ENCODE measurements around the gene MS4A10. TPM values are rescaled to one million over a fixed set of nuclear protein-coding genes. Genes with fewer than 3 reads are reported as not detected.

The MS4A10 gene
- total and polyA plus RNA-seq, 4 donors, result not detected

- no peak for TF ChIP-seq CTCF (IDR thresholded peaks at IDR 0.05; ENCODE audit: control extremely low read depth, extremely low read depth)
- Histone ChIP-seq H3K27ac (ENCODE audit: low read depth in 1 of 2, low read length in 1 of 2) (no peak overlapping the region), H3K27me3 (ENCODE audit: control insufficient read depth in 3 of 3, insufficient read depth in 3 of 3, low read length in 2 of 3) (peaks cover 0 to 3% (median 0%) of the 10 kb centered on the region in 3 donors), H3K9me3 (ENCODE audit: control insufficient read depth in 4 of 4, insufficient read depth in 3 of 4, low read length in 3 of 4) (peaks cover 0 to 3% (median 0%) of the 10 kb centered on the region in 4 donors), H3K4me1 (ENCODE audit: control insufficient read depth in 5 of 5, insufficient read depth in 5 of 5, low read length in 5 of 5) (no peaks in the 10 kb centered on the region), H3K9ac (ENCODE audit: insufficient read depth in 1 of 2, low read length in 2 of 2) (no peak overlapping the region), H3K4me3 (no peak overlapping the region), H3K36me3 (ENCODE audit: control insufficient read depth in 4 of 4, insufficient read depth in 4 of 4, low read length in 4 of 4) (no peaks in the 10 kb centered on the region)
- WGBS, 2 donors, result 76 to 80% methylated on average over 7 of the region's 7 CpGs
- ATAC-seq (ENCODE audit: insufficient read depth, low FRiP score) (no peak), DNase-seq (no peak)
Observed at GRCh38 chr11:60781286-60781980, 3.7 kb upstream of the MS4A10 start.

- TF ChIP-seq CTCF (IDR thresholded peaks at IDR 0.05; ENCODE audit: control extremely low read depth, extremely low read depth), result no peak
- no peak for ATAC-seq (ENCODE audit: insufficient read depth, low FRiP score)
- WGBS, 2 donors, result 93 to 99% methylated on average over 4 of the region's 4 CpGs
- H3K36me3 ChIP-seq (ENCODE audit: control insufficient read depth in 4 of 4, insufficient read depth in 4 of 4, low read length in 4 of 4), result no peaks in the 10 kb centered on the region
- peaks cover 0 to 5% (median 0%) of the 10 kb centered on the region in 5 donors for H3K4me1 ChIP-seq (ENCODE audit: control insufficient read depth in 5 of 5, insufficient read depth in 5 of 5, low read length in 5 of 5)
- peaks cover 0 to 3% (median 0%) of the 10 kb centered on the region in 4 donors for H3K9me3 ChIP-seq (ENCODE audit: control insufficient read depth in 4 of 4, insufficient read depth in 3 of 4, low read length in 3 of 4)
- H3K9ac ChIP-seq (ENCODE audit: insufficient read depth in 1 of 2, low read length in 2 of 2), result no peak overlapping the region
- no peak overlapping the region for H3K27ac ChIP-seq (ENCODE audit: low read depth in 1 of 2, low read length in 1 of 2)
- H3K27me3 ChIP-seq (ENCODE audit: control insufficient read depth in 3 of 3, insufficient read depth in 3 of 3, low read length in 2 of 3), result peaks cover 0 to 3% (median 0%) of the 10 kb centered on the region in 3 donors
- no peak for DNase-seq
- H3K4me3 ChIP-seq, result no peak overlapping the region
Observed at GRCh38 chr11:60781981-60782316, 3.2 kb upstream of the MS4A10 start.

GRCh38 chr11:60782393-60783140 is 2.6 kb upstream of the MS4A10 start:
- no peak for ATAC-seq (ENCODE audit: insufficient read depth, low FRiP score)
- WGBS, 2 donors, result 87 to 88% methylated on average over 12 of the region's 12 CpGs
- peaks cover 0 to 3% (median 0%) of the 10 kb centered on the region in 4 donors for H3K9me3 ChIP-seq (ENCODE audit: control insufficient read depth in 4 of 4, insufficient read depth in 3 of 4, low read length in 3 of 4)
- no peak for TF ChIP-seq CTCF (IDR thresholded peaks at IDR 0.05; ENCODE audit: control extremely low read depth, extremely low read depth)
- peaks cover 0 to 3% (median 0%) of the 10 kb centered on the region in 3 donors for H3K27me3 ChIP-seq (ENCODE audit: control insufficient read depth in 3 of 3, insufficient read depth in 3 of 3, low read length in 2 of 3)
- DNase-seq, result no peak
- H3K36me3 ChIP-seq (ENCODE audit: control insufficient read depth in 4 of 4, insufficient read depth in 4 of 4, low read length in 4 of 4), result no peaks in the 10 kb centered on the region
- no peak overlapping the region for H3K9ac ChIP-seq (ENCODE audit: insufficient read depth in 1 of 2, low read length in 2 of 2)
- H3K4me1 ChIP-seq (ENCODE audit: control insufficient read depth in 5 of 5, insufficient read depth in 5 of 5, low read length in 5 of 5), result peaks cover 0 to 6% (median 0%) of the 10 kb centered on the region in 5 donors
- no peak overlapping the region for H3K27ac ChIP-seq (ENCODE audit: low read depth in 1 of 2, low read length in 1 of 2)
- no peak overlapping the region for H3K4me3 ChIP-seq
